HepG2 (cell line): ENCODE results near the gene CSTB. TPM values are rescaled to one million over a fixed set of nuclear protein-coding genes. Genes with fewer than 3 reads are reported as not detected.
A peak's percentile ranks its signal among the peaks of the same experiment; 100 is the strongest.

Experiments used
- EEA1 ChIP-seq: sonication (generic); formaldehyde crosslinking; IDR thresholded peaks from 2 replicates; pipeline ENCODE4 v1.5.1; 2020; ENCODE audit warnings: mild to moderate bottlenecking, missing genetic modification reagents, borderline replicate concordance
- FOXJ3 ChIP-seq: sonication (generic); formaldehyde crosslinking; IDR thresholded peaks from 2 replicates; pipeline ENCODE4 v1.4.0; 2020; ENCODE audit warnings: missing genetic modification reagents, mild to moderate bottlenecking, borderline replicate concordance
- GABPA ChIP-seq, 2 experiments: IDR thresholded peaks; 2 replicates each; pipeline ENCODE4 v1.6.1; 2011 to 2016; ENCODE audit warnings: low read depth in 2 of 2, low read length in 1 of 2, missing biosample characterization in 1 of 2, missing genetic modification characterization in 1 of 2
- HNF4G ChIP-seq, 2 experiments: sonication (generic) in 1 of 2; formaldehyde crosslinking in 1 of 2; IDR thresholded peaks; 2 replicates each; pipeline versions ENCODE4 v1.4.0 to v1.6.1; 2011 to 2020; ENCODE audit warnings: borderline replicate concordance in 2 of 2, low read depth in 2 of 2, mild to moderate bottlenecking in 2 of 2, low read length in 1 of 2, missing genetic modification reagents in 1 of 2, moderate library complexity in 1 of 2
- JDP2 ChIP-seq: sonication (generic); formaldehyde crosslinking; IDR thresholded peaks from 2 replicates; pipeline ENCODE4 v1.8.1; 2022; ENCODE audit warnings: missing genetic modification reagents, borderline replicate concordance
- KLF16 ChIP-seq, 2 experiments: sonication (generic) in 1 of 2; formaldehyde crosslinking in 1 of 2; IDR thresholded peaks; 2 replicates each; pipeline versions ENCODE4 v1.6.1 to v1.8.0; 2016 to 2023; ENCODE audit warnings: missing genetic modification reagents in 2 of 2, missing compliant biosample characterization in 1 of 2
- MTF2 ChIP-seq: sonication (generic); formaldehyde crosslinking; IDR thresholded peaks from 2 replicates; pipeline ENCODE4 v1.5.0; 2020; ENCODE audit warnings: missing genetic modification reagents, borderline replicate concordance
- PCBP1 ChIP-seq: fragments of 200-400 bp; formaldehyde crosslinking; IDR thresholded peaks from 2 replicates; pipeline ENCODE4 v1.6.1; 2017; ENCODE audit warnings: mild to moderate bottlenecking, low read depth, low read length, borderline replicate concordance
- PITX1 ChIP-seq: sonication (generic); formaldehyde crosslinking; IDR thresholded peaks from 2 replicates; pipeline ENCODE4 v1.5.1; 2020; ENCODE audit warnings: mild to moderate bottlenecking, missing genetic modification reagents
- RARG ChIP-seq: sonication (generic); formaldehyde crosslinking; IDR thresholded peaks from 2 replicates; pipeline ENCODE4 v1.4.0; 2020; ENCODE audit warnings: low read depth, mild to moderate bottlenecking, missing genetic modification reagents
- RNF2 ChIP-seq: fragments of 450-650 bp; conservative IDR thresholded peaks from 2 replicates; pipeline ENCODE4 v1.6.1; 2016; ENCODE audit warnings: low read depth
- SCMH1 ChIP-seq: sonication (generic); formaldehyde crosslinking; IDR thresholded peaks from 2 replicates; pipeline ENCODE4 v1.9.0; 2021; ENCODE audit warnings: missing genetic modification reagents, mild to moderate bottlenecking, borderline replicate concordance
- TP53 ChIP-seq: sonication (generic); formaldehyde crosslinking; conservative IDR thresholded peaks from 2 replicates; pipeline ENCODE4 v1.4.0; 2020; ENCODE audit warnings: missing genetic modification reagents
- ZBTB1 ChIP-seq: sonication (generic); formaldehyde crosslinking; IDR thresholded peaks from 2 replicates; pipeline ENCODE4 v1.4.0; 2020; ENCODE audit warnings: missing genetic modification reagents, borderline replicate concordance
- ZNF354B ChIP-seq: sonication (generic); formaldehyde crosslinking; IDR thresholded peaks from 2 replicates; pipeline ENCODE4 v1.8.0; 2022; ENCODE audit warnings: mild to moderate bottlenecking, missing genetic modification reagents
- ZNF451 ChIP-seq: sonication (generic); formaldehyde crosslinking; IDR thresholded peaks from 2 replicates; pipeline ENCODE4 v1.5.0; 2020; ENCODE audit warnings: mild to moderate bottlenecking, missing genetic modification reagents
- ZNF619 ChIP-seq: sonication (generic); formaldehyde crosslinking; IDR thresholded peaks from 2 replicates; pipeline ENCODE4 v1.4.0; 2020; ENCODE audit warnings: mild to moderate bottlenecking, missing genetic modification reagents
- polyA plus RNA-seq, 8 experiments: library from polyadenylated mRNA; depleted of rRNA in 3 of 8; stranded (reverse) in 7 of 8; unstranded in 1 of 8; fragments of >200 nt; fragmentation: Illumina TruSeq in 4 of 8; extraction: Trizol in 4 of 8; gene quantifications; 2 replicates each; pipeline versions ENCODE4 v1.2.1 to v1.2.3, GENCODE V29; 2011 to 2016; ENCODE audit warnings: low read depth in 4 of 8, missing spikeins in 1 of 8, mixed read lengths in 1 of 8; ENCODE audit not compliant: insufficient read depth in 1 of 8
- total RNA-seq, 5 experiments: library from RNA; depleted of rRNA; stranded (reverse); fragments of >200 nt; fragmentation: Illumina TruSeq; extraction: Trizol; gene quantifications; 2 replicates each; pipeline ENCODE4 v1.2.3, GENCODE V29; 2016; ENCODE audit warnings: low read depth in 1 of 5
- TF ChIP-seq, protein P1 (sequence below): sonication (generic); formaldehyde crosslinking; IDR thresholded peaks from 2 replicates; pipeline ENCODE4 v1.9.0; 2021; ENCODE audit warnings: missing genetic modification reagents, borderline replicate concordance
- TF ChIP-seq, protein P2 (sequence below): sonication (generic); formaldehyde crosslinking; IDR thresholded peaks from 2 replicates; pipeline ENCODE4 v1.4.0; 2020; ENCODE audit warnings: missing genetic modification reagents, borderline replicate concordance
- TF ChIP-seq, protein P3 (sequence below): sonication (generic); formaldehyde crosslinking; IDR thresholded peaks from 2 replicates; pipeline ENCODE4 v1.8.1; 2023; ENCODE audit warnings: mild to moderate bottlenecking, inconsistent platforms, moderate library complexity, missing genetic modification reagents, borderline replicate concordance
- TF ChIP-seq, protein P4 (sequence below): sonication (generic); formaldehyde crosslinking; IDR thresholded peaks from 2 replicates; pipeline ENCODE4 v1.8.0; 2022; ENCODE audit warnings: mild to moderate bottlenecking, missing genetic modification reagents, moderate library complexity

CSTB gene
- total and polyA plus RNA-seq, 2 of the 13 experiments (the other 11 are each of a cell fraction or from before 2014, with no cell fraction given), result 11.7 to 94.1 TPM

DNA sequence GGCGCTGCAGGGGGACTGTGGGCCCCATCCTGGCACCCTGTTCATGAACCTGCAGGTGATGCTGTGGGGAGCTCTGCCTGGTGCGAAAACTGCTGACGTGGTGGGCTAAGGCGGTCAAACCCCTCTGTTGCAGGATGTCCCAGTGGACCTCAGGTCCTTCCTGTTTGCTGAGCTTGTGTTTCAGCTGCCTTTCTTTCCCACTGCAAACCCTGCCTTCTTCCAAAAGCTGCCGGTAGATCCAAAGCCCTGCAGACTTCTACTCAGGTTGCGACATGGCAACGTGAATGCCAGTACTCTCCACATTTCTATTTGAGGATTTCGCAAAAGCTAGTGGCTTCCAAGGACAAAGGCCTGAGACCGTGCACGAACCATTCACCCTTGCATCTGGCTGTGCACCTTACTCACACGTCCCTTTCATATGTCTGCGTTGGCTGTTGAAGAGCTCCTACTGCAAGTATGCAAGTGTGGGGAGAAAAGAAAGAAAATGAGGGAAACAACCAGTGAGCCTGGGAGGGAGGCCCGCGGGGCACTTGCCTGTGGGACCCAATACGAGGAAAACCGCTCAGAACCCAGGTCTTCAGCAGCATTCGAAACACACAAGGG lies 7.1 kb upstream of the CSTB start (continued):
- no peak for TF ChIP-seq FOXJ3 (CRISPR knock-in tag)
- TF ChIP-seq ZNF451 (CRISPR knock-in tag), result peak; percentile 66; the same call in 1 of the 2 replicates
- no peak for TF ChIP-seq HNF4G (IDR thresholded peaks at IDR 0.05; ENCODE audit: borderline replicate concordance, low read depth, low read length)
- no peak; the same call in 1 of the 2 replicates for TF ChIP-seq HNF4G (CRISPR knock-in tag; IDR thresholded peaks at IDR 0.05; ENCODE audit: borderline replicate concordance, low read depth)
- no peak for TF ChIP-seq SCMH1
- TF ChIP-seq, protein P1, sequence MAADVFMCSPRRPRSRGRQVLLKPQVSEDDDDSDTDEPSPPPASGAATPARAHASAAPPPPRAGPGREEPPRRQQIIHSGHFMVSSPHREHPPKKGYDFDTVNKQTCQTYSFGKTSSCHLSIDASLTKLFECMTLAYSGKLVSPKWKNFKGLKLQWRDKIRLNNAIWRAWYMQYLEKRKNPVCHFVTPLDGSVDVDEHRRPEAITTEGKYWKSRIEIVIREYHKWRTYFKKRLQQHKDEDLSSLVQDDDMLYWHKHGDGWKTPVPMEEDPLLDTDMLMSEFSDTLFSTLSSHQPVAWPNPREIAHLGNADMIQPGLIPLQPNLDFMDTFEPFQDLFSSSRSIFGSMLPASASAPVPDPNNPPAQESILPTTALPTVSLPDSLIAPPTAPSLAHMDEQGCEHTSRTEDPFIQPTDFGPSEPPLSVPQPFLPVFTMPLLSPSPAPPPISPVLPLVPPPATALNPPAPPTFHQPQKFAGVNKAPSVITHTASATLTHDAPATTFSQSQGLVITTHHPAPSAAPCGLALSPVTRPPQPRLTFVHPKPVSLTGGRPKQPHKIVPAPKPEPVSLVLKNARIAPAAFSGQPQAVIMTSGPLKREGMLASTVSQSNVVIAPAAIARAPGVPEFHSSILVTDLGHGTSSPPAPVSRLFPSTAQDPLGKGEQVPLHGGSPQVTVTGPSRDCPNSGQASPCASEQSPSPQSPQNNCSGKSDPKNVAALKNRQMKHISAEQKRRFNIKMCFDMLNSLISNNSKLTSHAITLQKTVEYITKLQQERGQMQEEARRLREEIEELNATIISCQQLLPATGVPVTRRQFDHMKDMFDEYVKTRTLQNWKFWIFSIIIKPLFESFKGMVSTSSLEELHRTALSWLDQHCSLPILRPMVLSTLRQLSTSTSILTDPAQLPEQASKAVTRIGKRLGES (CRISPR knock-in tag), result no peak
- TF ChIP-seq ZNF619, result peak; percentile 69; the same call in 1 of the 2 replicates
- peak; percentile 70; the same call in 1 of the 2 replicates for TF ChIP-seq ZNF354B
- no peak for TF ChIP-seq RNF2
- TF ChIP-seq, protein P2, sequence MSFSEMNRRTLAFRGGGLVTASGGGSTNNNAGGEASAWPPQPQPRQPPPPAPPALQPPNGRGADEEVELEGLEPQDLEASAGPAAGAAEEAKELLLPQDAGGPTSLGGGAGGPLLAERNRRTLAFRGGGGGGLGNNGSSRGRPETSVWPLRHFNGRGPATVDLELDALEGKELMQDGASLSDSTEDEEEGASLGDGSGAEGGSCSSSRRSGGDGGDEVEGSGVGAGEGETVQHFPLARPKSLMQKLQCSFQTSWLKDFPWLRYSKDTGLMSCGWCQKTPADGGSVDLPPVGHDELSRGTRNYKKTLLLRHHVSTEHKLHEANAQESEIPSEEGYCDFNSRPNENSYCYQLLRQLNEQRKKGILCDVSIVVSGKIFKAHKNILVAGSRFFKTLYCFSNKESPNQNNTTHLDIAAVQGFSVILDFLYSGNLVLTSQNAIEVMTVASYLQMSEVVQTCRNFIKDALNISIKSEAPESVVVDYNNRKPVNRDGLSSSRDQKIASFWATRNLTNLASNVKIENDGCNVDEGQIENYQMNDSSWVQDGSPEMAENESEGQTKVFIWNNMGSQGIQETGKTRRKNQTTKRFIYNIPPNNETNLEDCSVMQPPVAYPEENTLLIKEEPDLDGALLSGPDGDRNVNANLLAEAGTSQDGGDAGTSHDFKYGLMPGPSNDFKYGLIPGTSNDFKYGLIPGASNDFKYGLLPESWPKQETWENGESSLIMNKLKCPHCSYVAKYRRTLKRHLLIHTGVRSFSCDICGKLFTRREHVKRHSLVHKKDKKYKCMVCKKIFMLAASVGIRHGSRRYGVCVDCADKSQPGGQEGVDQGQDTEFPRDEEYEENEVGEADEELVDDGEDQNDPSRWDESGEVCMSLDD, result no peak
- no peak for TF ChIP-seq RARG (CRISPR knock-in tag)
- no peak for TF ChIP-seq TP53 (CRISPR knock-in tag)
- TF ChIP-seq MTF2 (CRISPR knock-in tag), result no peak
- TF ChIP-seq, protein P3, sequence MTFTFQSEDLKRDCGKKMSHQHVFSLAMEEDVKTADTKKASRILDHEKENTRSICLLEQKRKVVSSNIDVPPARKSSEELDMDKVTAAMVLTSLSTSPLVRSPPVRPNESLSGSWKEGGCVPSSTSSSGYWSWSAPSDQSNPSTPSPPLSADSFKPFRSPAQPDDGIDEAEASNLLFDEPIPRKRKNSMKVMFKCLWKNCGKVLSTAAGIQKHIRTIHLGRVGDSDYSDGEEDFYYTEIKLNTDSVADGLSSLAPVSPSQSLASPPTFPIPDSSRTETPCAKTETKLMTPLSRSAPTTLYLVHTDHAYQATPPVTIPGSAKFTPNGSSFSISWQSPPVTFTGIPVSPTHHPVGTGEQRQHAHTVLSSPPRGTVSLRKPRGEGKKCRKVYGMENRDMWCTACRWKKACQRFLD (CRISPR knock-in tag), result no peak
- TF ChIP-seq GABPA (IDR thresholded peaks at IDR 0.05; ENCODE audit: low read depth, low read length), result no peak
- TF ChIP-seq GABPA (CRISPR knock-in tag; IDR thresholded peaks at IDR 0.05; ENCODE audit: low read depth), result peak; percentile 59
- TF ChIP-seq JDP2 (CRISPR knock-in tag), result no peak
- TF ChIP-seq ZBTB1 (CRISPR knock-in tag), result no peak
- TF ChIP-seq KLF16 (CRISPR knock-in tag; IDR thresholded peaks at IDR 0.05), result peak in 1 of 2 experiments; percentile 90; a peak in 2 of 4 replicates
- no peak for TF ChIP-seq PCBP1
- TF ChIP-seq, protein P4, sequence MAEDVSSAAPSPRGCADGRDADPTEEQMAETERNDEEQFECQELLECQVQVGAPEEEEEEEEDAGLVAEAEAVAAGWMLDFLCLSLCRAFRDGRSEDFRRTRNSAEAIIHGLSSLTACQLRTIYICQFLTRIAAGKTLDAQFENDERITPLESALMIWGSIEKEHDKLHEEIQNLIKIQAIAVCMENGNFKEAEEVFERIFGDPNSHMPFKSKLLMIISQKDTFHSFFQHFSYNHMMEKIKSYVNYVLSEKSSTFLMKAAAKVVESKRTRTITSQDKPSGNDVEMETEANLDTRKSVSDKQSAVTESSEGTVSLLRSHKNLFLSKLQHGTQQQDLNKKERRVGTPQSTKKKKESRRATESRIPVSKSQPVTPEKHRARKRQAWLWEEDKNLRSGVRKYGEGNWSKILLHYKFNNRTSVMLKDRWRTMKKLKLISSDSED (CRISPR knock-in tag), result no peak
- no peak for TF ChIP-seq EEA1
- peak; percentile 74; the same call in 1 of the 2 replicates for TF ChIP-seq PITX1 (CRISPR knock-in tag)
